ENCODE results near the gene ADRA2C.

Gene ADRA2C

GRCh38 chr4:3767570-3768288 lies 1.5 kb downstream of the ADRA2C start:
- no peaks in the 10 kb centered on the region for H3K36me3 ChIP-seq (ENCODE audit: insufficient read depth, low read length)
- no peaks in the 10 kb centered on the region for H3K79me2 ChIP-seq (ENCODE audit: insufficient read depth, low read length)
- H3K4me3 ChIP-seq (ENCODE audit: low read depth in 1 of 2, low read length in 2 of 2), result no peak overlapping the region
- no peak for TF ChIP-seq CTCF (IDR thresholded peaks at IDR 0.05; ENCODE audit: borderline replicate concordance, extremely low read depth, low read length, poor library complexity, severe bottlenecking)
- no peak for TF ChIP-seq EZH2 (IDR thresholded peaks at IDR 0.05; ENCODE audit: borderline replicate concordance, low read depth, low read length, severe bottlenecking)
- H3K4me2 ChIP-seq (ENCODE audit: insufficient read depth, low read length), result no peak overlapping the region
- H3K27me3 ChIP-seq (ENCODE audit: insufficient read depth, low read length, poor library complexity), result no peaks in the 10 kb centered on the region
- 0 out of 2 replicates have a peak, but pooled peaks cover 3% of the 10 kb centered on the region for H4K20me1 ChIP-seq (ENCODE audit: insufficient read depth, low read length)
- DNase-seq (no peak), ATAC-seq (ENCODE audit: insufficient read depth, low read depth) (no peak)
- no peak overlapping the region for H3K9ac ChIP-seq (ENCODE audit: low read depth, low read length)
- peaks cover 3% of the 10 kb centered on the region for H3K9me3 ChIP-seq (ENCODE audit: insufficient read depth, low read length, severe bottlenecking)
- H3K4me1 ChIP-seq (ENCODE audit: insufficient read depth, low read length), result no peaks in the 10 kb centered on the region
- H2AFZ ChIP-seq (ENCODE audit: low read depth, low read length), result no peak overlapping the region
- no peak overlapping the region for H3K27ac ChIP-seq (ENCODE audit: low read length)

DNA sequence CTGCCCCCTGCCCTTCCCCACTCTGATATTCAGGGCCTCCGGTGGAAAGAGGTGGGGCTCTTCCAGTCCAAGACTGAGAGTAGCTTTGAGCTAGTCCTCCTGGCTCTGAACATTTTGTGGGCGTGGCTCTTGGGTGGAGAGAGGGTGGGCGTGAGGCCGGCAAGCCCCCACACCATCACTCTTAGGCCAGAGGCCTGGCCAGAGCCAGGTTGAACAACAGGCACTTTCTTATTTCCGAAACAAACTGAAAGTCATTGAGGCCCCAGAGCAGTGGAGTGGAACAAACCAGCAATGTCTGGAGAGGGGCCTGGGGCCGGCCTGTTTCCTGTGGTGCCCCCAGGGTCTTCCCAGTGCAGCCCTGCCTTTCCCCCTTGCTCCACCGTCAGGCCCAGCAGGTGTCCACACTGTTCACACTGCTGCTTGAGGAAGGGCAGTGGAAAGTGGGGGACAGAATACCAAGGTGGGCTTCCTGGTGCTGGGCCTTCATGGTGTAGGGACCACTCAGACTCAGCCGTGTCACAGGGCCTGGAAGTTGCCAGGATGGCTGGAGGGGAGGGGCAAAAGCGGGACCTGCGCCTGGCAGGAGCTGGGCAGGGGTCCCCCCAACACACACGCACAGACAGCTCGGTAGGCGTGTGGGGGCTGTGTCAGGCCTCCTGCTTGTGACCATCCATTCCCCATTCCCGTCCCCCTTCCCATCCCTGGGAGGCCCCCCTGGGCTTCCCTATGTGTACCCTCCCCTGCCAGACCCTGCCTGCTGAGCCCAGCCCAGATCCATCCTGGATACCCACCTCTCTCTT lies 2.9 kb downstream of the ADRA2C start:
- Histone ChIP-seq H3K27ac (ENCODE audit: low read length) (no peak overlapping the region), H3K79me2 (ENCODE audit: insufficient read depth, low read length) (no peaks in the 10 kb centered on the region), H4K20me1 (ENCODE audit: insufficient read depth, low read length) (0 out of 2 replicates have a peak, but pooled peaks cover 3% of the 10 kb centered on the region), H3K4me2 (ENCODE audit: insufficient read depth, low read length) (no peak overlapping the region), H3K4me1 (ENCODE audit: insufficient read depth, low read length) (no peaks in the 10 kb centered on the region), H2AFZ (ENCODE audit: low read depth, low read length) (no peak overlapping the region), H3K4me3 (ENCODE audit: low read depth in 1 of 2, low read length in 2 of 2) (no peak overlapping the region), H3K9ac (ENCODE audit: low read depth, low read length) (no peak overlapping the region), H3K36me3 (ENCODE audit: insufficient read depth, low read length) (no peaks in the 10 kb centered on the region), H3K27me3 (ENCODE audit: insufficient read depth, low read length, poor library complexity) (no peaks in the 10 kb centered on the region), H3K9me3 (ENCODE audit: insufficient read depth, low read length, severe bottlenecking) (peaks cover 3% of the 10 kb centered on the region)
- DNase-seq, result no peak
- TF ChIP-seq EZH2 (IDR thresholded peaks at IDR 0.05; ENCODE audit: borderline replicate concordance, low read depth, low read length, severe bottlenecking) (no peak), CTCF (IDR thresholded peaks at IDR 0.05; ENCODE audit: borderline replicate concordance, extremely low read depth, low read length, poor library complexity, severe bottlenecking) (no peak)
- no peak for ATAC-seq (ENCODE audit: insufficient read depth, low read depth)

DNA sequence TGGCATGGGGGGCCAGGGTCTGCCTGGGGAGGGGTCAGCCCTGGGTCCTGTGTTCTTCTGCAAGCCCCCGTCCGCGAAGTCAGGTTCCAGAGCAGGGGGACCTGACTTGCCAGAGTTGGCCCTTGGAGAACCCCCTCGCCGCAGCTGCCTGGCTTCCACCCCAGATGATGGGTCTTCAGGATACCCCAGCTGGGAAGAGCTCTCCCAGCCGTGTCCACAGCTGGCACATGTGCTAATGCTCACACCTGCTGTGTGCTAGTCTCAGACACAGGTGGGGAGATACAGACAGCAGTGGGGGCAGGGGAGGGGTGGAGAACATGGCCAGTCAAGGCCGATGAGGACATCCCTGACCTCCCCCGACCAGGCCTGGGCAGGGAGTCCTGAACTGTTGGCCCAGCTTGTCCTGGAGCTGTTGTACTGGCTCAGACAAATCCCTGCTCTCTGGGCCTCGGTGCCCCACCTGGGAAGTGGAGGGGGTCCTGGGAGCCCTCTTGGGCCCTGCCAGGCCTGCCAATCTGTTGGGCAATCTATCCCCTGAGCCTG lies 3.5 kb downstream of the ADRA2C start:
- H3K9me3 ChIP-seq (ENCODE audit: insufficient read depth, low read length, severe bottlenecking), result peaks cover 3% of the 10 kb centered on the region
- H3K4me2 ChIP-seq (ENCODE audit: insufficient read depth, low read length), result no peak overlapping the region
- DNase-seq (no peak), ATAC-seq (ENCODE audit: insufficient read depth, low read depth) (no peak)
- no peaks in the 10 kb centered on the region for H3K79me2 ChIP-seq (ENCODE audit: insufficient read depth, low read length)
- no peak overlapping the region for H3K9ac ChIP-seq (ENCODE audit: low read depth, low read length)
- no peaks in the 10 kb centered on the region for H3K4me1 ChIP-seq (ENCODE audit: insufficient read depth, low read length)
- no peak overlapping the region for H3K27ac ChIP-seq (ENCODE audit: low read length)
- peaks cover 7% of the 10 kb centered on the region; the same call in 1 of the 2 replicates for H4K20me1 ChIP-seq (ENCODE audit: insufficient read depth, low read length)
- no peak for TF ChIP-seq EZH2 (IDR thresholded peaks at IDR 0.05; ENCODE audit: borderline replicate concordance, low read depth, low read length, severe bottlenecking)
- TF ChIP-seq CTCF (IDR thresholded peaks at IDR 0.05; ENCODE audit: borderline replicate concordance, extremely low read depth, low read length, poor library complexity, severe bottlenecking), result no peak
- no peaks in the 10 kb centered on the region for H3K27me3 ChIP-seq (ENCODE audit: insufficient read depth, low read length, poor library complexity)
- no peak overlapping the region for H2AFZ ChIP-seq (ENCODE audit: low read depth, low read length)
- H3K4me3 ChIP-seq (ENCODE audit: low read depth in 1 of 2, low read length in 2 of 2), result no peak overlapping the region
- H3K36me3 ChIP-seq (ENCODE audit: insufficient read depth, low read length), result no peaks in the 10 kb centered on the region
